Stimulated activated CD8-positive, alpha-beta memory T cell treated with anti-CD3 and anti-CD28 coated beads, Interleukin-2, amount 100 ng/mL, for 1 hour (primary cell): Measurements from ENCODE around the gene CST6.
"Not testable (repeated sequence)": the region's sequence is repeated elsewhere in the genome, so short reads cannot be mapped to it uniquely, and the experiment has no call there.

Source experiments
- DNase-seq, 2 donors: peaks; one replicate each; pipeline ENCODE4 v3.0.0-alpha.2; 2020; ENCODE audit warnings: low read depth in 2 of 2

The CST6 gene

DNA sequence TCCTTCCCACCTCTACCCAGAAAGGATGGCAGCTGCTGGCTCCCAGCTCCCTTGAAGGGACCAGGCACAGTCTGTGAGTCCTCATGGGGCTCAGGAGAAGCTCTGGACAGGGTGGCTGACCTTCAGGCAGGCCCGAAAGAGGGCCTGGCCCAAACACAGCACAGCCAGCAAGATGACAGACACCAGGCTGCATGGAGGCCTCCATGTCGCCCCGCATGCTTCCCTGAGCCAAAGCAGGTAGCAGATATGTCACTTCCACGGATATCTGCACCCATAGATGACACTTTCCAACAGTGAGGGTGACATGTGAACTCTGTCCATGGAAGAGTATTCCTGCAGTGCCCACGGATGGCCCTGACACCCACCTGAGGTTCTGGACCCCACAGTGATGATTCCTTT, 28.2 kb upstream of the CST6 start:
- no peak for DNase-seq

DNA sequence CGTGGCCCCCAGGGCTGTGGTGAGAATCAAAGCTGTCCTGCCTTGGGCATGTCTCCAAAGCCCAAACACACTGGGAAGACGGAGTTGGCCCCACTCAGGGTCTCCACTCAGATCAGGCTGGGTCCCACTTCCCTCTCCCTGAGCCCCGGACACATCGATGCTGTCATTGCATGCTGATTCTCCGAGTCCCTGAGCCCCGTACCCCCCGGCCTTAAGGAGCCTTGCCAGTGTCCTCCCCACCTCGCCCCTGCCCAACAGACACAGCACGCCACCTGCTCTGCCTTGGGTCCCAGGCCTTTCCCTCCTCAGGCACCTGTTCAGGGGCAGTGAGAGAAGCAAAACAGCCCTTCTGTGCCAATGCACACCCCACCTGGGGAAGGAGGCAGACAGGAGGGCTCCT, 24.5 kb upstream of the CST6 start:
- DNase-seq: no peak

DNA sequence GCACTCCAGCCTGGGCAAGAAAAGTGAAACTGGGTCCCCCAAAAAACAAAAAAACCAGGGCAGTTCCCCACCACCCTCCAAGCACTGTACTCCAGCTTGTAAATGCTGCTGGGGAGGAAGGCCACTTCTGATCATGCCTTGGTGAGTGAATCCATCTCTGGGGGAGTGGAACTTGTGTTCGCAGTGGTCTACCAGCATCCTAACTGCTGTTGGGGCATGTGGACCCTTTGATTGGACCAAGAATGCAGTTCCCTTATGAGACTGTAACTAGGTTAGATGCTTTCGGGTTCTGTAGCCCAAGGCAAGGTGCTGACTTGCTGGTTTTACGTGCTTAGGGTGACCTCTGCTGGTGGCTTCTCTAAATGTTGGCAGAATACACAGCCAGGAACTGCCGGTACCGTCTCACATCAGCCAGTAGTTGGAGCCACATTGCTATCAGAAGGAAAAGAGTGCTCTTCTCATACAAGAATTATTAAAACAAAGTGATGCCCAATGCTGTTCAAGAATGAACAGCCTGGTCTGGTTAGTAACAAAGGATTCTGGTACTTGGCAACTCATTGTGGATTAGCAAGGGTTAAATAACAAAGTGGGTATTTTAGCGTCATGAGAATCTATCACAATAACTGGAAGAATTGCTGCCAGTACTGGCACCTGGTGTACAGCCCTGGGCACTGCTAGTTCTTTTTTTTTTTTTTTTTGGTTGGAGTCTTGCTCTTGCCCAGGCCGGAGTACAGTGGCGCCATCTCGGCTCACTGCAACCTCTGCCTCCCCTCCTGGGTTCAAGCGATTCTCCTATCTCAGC, 22.8 kb upstream of the CST6 start:
- peak; percentile 81 to 83 for DNase-seq

DNA sequence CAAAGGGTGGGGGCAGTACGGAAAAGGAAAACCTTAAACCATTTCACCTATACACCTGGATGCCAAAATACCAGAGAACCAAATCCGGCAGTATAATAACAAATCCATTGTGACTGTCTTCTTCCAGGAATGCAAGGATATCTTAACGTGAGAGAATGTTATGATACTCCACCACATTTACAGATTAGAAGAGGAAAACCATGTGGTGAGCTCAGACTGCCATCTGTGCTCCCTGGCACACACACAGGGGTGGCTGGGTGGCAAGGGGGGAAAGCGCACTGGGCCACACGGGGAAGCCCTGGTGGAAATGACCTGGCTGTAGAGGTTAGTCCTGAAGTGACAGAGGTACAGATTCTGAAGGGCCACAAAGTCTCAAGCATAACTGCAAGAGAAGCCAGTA, 19.8 kb upstream of the CST6 start:
- DNase-seq: no peak

DNA sequence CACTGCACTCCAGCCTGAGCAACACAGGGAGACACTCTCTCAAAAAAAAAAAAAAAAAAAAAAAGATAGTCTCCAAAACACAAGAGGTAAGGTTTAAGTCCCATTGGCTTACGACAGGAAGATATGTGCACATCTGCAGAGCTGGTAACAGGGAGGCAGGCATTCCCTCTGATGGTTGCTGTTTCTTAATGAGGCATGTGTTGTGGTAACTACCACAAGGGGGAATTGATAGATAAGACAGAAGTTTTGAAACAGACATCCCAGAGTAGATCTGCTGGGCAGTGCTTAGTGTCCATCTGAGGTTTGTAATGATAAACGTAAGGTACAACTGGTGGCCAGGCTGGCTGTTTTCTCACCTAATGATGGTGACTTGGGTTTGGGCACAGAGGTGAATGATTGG, 14.5 kb upstream of the CST6 start:
- DNase-seq: no peak

DNA sequence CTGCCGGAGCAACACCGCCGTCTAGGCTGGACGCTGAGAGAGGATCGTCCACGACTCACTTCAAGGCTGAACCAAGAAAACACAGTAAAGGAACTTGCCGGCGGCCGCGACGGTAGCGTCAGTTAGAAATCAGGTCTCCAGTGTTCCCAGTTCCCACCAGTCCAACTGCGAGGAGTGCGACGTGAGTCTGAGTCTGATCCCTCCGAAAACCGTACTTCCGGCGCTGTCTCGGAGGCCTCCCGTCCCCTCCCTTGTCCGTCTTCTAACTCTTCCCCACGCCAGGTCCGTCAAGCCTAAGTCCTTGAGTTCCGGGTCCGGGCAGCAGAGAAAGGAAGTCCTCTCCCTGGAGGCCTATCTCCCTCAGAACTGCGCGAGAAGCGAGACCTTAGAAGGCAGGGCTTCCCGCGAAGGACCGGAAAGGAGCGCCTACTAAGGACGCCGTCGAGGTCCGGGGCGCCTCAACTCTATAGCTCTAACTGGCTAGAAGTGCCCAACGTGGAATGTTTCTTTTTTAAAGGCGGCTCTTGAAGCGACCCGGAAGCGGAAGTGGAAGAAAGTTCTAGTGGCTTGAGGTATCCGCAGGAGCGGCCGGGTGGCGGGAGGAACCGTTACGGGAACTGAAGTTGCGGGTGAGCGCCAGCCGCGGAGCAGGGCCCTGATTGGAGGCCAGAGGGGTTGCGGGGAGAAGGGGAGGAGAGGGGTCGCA, 9.7 kb upstream of the CST6 start, which contains the start of the genes BANF1 and EIF1AD:
BANF1 (plus strand) TSS at position 562 of the 706 bp plus-strand sequence. CDS start 748 bp downstream, outside the sequence.
EIF1AD (minus strand) TSS at position 216 of the 706 bp plus-strand sequence. CDS start 1,768 bp downstream, outside the sequence.
- DNase-seq: peak; percentile 84 to 87

DNA sequence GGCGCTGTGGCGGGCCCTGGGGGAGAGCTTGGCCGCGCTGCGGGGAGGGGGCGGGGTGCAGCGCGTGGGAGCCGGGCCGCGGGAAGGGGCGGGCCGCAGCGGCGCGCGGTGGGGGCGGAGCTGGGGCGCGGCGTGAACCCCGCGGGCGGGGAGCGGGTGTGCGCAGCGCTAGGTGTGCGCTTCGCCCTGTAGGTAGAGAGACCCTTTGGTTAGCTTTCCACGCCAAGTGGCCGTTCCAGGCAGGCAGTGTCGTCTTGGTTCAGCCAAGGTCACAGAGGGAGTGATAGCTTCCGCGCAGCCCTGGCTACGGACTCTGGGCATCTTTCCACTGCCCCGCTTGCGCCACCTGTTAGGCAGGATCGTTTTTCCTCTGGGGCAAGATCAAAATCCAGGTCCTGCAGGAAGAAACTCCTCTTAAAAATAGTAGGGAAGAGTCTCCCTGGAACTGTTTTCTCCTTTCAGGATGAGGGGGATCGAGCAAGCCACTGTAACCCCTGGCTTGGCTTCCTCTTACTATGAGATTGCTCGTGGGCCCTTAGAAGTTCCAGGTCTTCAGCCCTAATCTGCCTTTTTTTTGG, 9.1 kb upstream of the CST6 start:
- no peak for DNase-seq

DNA sequence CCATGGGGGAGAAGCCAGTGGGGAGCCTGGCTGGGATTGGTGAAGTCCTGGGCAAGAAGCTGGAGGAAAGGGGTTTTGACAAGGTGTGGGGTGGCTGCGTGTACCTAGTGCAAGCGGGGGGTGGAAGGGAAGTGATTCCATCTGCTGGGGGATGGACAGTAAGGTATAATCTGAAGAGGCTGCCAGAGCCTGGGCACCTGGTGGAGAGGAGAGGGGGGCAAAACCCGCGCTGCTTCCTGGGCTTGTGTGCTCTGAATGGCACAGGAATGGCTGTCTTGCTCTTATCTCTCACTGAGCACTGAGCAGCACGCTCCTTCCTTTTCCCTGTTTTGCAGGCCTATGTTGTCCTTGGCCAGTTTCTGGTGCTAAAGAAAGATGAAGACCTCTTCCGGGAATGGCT, 8.5 kb upstream of the CST6 start:
- no peak for DNase-seq

DNA sequence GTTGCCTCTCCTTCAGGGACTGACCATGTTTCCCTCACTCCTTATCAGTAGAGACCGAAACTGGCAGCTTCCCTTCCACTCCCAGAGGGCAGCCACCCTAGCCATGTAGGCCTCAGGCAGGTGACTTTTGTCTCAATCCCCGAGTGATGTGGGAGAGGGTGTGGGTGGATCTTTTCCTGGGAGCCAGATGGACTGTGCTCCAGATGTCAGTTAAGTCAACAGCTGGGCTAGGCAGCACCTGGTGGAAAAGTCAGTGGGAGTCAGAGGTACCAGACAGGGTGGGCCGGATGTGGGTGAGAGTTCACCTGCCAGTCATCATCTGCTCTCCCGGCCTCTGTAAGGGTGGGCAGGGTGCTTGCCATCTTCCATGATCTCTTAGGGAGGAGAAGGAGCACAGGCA, 7.6 kb upstream of the CST6 start:
- no peak for DNase-seq

DNA sequence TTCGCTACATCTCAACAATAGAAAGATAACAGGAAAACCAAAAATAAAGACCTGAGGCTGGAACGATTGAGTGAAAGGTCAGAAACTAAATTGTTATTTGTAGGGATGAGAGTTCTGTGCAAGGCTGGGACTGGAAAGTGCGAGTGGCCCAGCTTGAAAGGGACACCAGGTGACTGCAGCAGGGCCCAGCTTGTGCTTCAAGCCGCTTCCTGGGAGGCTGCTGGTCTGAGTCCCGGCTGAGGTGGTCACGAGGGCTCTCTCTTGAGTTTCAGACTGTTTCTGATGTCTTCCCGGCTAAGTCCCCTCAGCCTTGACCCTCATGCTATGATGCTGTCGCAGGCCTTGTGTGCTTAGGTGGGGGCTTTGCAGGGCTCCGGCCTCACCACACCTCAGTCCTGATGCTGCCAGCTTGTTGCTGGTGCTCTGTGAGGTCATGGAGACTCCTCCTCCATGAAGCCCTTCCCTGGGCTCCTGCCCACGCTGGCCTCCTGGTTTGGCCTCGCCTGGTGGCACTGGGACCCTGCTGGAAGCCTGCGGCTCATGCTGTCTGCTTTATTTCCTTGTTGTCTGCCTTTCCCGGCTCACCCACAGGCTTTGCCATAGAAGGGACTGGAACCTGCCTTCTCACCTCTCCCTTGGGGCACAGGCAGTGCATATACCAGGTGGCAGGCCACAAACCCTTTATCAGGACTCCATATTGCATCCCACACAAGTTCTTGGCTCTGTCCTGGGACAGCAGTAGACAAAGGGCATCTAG, 5.5 kb upstream of the CST6 start:
- no peak for DNase-seq

DNA sequence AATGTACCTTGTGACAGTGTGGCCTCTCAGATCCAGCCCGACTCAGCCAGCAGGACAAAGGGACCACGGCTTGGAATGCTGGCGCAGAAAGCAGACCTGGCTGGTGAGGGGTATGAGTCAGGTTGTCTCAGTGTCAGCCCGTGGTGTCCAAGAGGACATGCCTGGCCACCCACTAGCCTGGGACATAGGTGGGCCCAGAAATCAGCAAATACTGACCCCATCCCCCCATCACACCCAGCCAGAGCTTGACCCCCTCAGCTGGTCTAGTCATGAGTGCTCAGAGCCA, 5.0 kb upstream of the CST6 start:
- DNase-seq: no peak

DNA sequence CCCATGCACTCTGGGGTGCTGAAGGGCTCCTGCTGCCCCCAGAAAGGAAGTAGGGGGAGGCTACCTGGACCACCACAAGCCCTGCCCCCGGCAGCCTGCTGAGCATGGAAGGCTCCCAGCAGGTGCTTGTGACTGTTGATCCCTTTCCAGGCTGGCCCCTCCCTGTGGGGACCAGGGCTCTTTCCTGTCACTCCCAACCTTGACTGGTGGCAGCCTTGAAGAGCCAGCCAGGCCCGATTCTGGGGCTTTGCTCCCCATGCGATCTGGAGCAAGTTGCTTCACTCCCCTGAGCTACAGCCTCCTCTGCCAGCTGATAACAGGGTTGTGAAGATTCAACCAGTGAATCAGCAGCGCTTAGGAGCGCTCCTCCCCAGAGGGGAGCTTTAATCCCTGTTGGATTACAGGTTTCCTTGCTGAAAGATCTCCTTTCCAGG, 4.6 kb upstream of the CST6 start:
- DNase-seq: no peak

DNA sequence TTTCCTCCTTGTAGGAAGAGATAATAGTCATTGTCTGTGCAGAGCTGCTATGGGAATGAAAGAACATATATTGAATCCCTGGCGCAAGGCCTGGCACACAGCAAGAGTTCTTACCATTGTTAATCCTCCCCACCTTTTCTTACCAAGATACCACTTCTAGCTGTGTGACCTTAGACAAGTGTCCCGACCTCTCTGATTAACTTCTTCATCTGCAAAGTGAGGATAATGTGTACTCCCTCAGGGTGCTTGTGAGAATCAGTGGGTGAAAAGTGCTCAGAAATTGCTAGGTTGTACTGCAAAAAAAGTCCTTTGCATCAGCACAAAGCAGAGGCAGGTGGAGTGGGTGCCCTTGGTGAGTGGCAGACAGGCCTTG, 3.7 kb upstream of the CST6 start:
- DNase-seq: no peak

DNA sequence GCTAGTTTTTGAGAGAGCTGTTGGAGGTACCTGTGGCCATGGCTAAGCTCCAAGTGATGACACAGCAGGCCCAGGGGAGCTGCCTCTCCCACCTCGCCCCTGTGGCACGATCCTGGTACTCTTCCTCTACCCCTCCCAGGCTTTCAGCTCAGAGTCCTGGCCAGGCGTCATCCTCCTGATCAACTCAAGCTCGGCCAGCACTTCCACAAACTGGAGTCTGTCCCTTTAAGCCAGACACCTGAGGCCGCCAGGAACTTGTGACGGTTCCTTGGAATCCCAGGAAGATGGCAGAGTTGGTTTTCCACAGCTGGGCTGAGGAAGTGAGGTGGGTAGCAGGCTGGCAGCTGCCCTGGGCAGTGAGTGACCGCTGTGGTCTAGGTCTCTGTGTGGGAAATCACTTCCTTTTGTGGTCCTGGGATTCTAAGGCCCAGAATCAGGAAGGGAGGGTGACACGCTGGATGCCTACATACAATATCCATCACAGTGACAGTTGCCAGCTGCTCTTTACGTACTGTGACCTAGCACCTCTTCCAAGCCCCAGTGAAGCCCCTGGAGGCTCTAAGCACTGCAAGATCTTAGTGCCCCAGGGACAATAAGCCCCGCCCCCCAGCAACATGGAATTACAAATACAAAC, 3.2 kb upstream of the CST6 start:
- DNase-seq: no peak

DNA sequence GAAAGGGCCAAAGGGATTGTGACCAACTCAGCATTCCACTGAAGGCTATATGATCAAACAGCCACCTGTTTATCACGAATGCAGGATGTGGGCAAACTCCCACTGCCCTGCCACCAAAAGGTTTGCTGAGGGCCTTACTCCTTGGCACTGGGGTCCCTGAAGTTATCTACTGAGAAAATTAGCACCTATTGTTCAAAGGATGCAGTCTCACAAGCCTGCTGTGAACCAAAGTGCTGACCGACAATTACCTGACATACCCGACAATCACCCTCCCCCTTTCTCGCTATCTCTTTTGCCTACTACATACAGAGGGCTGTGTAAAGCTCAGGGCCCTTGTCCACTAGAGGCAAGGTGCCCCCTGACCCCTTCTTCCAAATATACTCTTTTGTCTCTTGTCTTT, 1.8 kb upstream of the CST6 start:
- not testable (repeated sequence) for DNase-seq

DNA sequence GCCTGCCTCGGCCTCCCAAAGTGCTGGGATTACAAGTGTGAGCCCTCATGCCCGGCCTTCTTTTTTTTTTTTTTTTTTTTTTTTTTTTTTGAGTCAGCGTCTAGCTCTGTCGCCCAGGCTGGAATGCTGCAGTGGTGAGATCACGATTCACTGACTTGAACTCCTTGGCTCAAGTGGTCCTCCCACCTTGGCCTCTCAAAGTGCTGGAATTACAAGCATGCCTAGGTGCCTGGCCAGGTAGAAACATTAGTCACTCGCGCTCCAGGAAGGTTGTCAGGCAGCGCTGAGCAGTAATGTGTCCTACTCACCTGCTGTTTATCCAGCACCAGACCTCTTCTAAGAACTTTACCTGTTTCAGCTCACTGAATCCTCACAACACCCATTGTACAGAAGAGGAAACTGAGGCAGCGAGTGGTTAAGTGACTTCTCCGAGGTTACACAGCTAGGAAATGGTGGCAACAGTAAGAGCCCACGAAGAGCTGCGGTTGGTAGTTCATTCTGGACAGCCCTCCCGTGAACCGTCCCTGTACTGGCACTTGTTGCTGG, 496 bp upstream of the CST6 start:
- no peak for DNase-seq

DNA sequence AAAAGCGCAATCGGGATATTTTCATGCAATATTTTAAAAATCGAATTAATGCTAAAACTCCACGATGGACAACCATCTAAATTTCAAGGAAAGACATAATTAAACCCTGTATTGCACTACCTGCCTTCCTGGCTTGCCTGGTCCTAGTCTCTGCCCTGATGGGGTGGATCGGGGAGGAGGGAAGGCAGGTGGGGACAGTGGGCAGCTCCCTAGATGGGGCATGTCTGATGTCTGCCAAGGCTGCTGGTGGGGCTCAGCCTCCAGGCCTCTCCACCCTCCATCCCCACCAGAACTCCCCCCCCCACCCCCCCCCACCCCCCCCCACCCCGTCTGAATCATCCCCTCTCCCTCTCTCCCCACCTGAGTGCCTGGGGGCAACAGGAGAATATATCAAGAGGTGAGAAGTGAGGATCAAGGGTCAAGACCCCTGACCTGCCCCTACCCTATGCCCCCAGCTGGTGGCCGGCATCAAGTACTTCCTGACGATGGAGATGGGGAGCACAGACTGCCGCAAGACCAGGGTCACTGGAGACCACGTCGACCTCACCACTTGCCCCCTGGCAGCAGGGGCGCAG, 650 bp downstream of the CST6 start:
- no peak for DNase-seq

DNA sequence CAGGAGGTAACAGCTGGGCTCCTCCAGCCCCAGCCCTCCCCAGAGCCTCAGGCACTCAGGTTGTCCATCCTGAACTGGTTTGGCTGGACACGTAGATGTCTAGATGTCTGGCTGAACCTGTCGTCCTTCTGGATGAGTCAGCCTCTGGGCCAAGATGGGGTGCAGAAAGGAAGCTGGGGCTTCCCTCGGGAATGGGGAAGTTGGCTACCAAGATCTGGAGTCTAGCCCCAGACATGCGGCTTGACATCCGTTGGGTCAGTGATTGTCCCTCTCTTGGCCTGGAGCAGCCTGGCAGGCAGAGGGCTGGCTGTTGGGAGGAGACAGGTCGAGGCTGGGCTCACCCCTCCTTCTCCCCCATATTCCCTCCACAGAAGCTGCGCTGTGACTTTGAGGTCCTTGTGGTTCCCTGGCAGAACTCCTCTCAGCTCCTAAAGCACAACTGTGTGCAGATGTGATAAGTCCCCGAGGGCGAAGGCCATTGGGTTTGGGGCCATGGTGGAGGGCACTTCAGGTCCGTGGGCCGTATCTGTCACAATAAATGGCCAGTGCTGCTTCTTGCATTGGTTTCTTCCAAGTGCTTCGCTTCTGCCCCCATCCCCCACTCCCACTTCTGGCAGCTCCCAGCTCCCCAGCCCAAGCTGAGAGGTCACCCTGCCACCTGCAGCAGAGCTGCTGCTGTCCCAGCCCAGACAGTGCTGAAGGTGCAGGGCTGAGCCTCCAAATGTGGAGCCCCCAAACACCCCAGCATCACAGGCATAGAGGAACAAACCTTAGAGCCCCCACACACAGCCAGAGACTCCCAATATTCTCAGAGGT, 1.3 kb downstream of the CST6 start:
- no peak for DNase-seq

DNA sequence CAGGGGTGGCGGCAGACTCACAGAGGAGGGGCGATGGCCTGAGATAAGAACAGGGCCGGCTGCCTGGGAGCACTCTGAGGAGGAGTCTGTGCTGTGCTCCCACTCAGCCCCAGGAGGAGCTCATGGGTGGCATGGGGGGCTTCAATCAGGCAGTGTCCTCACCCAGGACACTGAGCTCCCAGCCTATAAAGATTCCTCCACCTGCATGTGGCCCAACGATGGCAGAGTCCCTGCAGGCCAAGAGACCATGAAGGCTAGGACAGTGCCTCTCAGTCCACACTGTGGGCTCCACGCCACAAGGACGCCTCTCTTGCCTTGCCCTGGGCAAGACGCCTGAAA, 1.9 kb downstream of the CST6 start:
- DNase-seq: no peak

DNA sequence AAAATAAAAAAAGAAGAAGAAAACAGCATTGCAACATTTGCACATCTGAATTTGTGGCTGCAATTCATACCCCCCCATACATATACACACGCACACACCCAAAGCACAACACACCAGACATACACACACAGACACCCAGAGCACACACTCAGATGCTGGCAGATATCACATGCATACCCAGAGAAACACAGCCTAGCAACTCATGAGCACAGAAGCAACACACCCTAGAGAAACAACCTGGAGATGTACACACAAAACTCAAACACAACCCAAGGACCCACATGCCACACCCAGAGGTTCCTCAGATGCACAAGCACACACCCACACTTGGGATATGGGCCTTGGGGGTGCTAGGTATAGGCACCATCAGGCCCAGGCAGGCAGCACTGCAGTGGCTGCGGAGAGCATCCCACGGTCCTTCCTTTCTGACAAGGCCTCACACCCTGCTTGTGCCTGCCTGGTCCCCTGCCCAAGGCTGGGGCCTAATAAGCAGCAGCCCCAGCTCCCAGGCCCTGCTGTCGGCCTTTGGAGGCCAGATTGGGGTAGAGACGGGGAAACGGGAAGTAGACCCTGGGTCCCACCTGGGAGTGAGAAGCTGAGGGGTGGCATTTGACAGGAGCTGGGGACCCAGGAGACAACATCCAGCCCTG, 3.1 kb downstream of the CST6 start:
- no peak for DNase-seq
